Tibial artery (tissue), 4 donors: Measurements from ENCODE around the gene AMOTL2.

Source experiments
- DNase-seq, 2 donors: peaks; one replicate each; pipeline ENCODE4 v3.0.0-alpha.2; 2019
- H3K27ac ChIP-seq, 2 donors: fragments of 200-600 bp; sonication (generic) in 1 of 2; 1 replicate in 1 of 2; 2 replicates in 1 of 2; pipeline ENCODE4 v1.5.1; 2018 to 2019; ENCODE audit warnings: mild to moderate bottlenecking in 1 of 2
- H3K27me3 ChIP-seq, 2 donors: fragments of 200-600 bp; sonication (generic) in 1 of 2; one replicate each; pipeline versions ENCODE4 v1.5.1 to v1.6.0; 2016 to 2019
- H3K36me3 ChIP-seq, 3 donors: fragments of 200-600 bp; sonication (generic) in 2 of 3; one replicate each; pipeline ENCODE4 v1.5.1; 2016 to 2019; ENCODE audit warnings: mild to moderate bottlenecking in 2 of 3
- H3K4me1 ChIP-seq, 4 donors: fragments of 200-600 bp; sonication (generic) in 2 of 4; 1 replicate in 3 of 4; 2 replicates in 1 of 4; pipeline ENCODE4 v1.5.1; 2016 to 2019
- H3K4me3 ChIP-seq, 2 donors: fragments of 200-600 bp; sonication (generic) in 1 of 2; 1 replicate in 1 of 2; 2 replicates in 1 of 2; pipeline ENCODE4 v1.5.1; 2018 to 2019; ENCODE audit warnings: mild to moderate bottlenecking in 2 of 2
- H3K9me3 ChIP-seq, 3 donors: fragments of 200-600 bp; sonication (generic) in 1 of 3; one replicate each; pipeline ENCODE4 v1.5.1; 2016 to 2019
- intact Hi-C: fragments of 100-400 bp; cut with DNase I; formaldehyde crosslinking; loops from one replicate; pipeline ENCODE4 v1.15.0; 2023; ENCODE audit warnings: low total_unique reads
- TF ChIP-seq, protein P1 (sequence below), 2 experiments: fragments of 200-600 bp in 1 of 2; fragments of 450-650 bp in 1 of 2; IDR thresholded peaks; one replicate each; pipeline ENCODE4 v1.5.1; 2017 to 2019; ENCODE audit warnings: antibody characterized with exemption in 2 of 2, mild to moderate bottlenecking in 1 of 2, moderate library complexity in 1 of 2

The AMOTL2 gene

GRCh38 chr3:134372396-134373270 is 1.6 kb downstream of the AMOTL2 start:
- DNase-seq: peak in 1 of 2 donors; percentile 28
- Histone ChIP-seq H3K4me1 (peaks cover 18 to 64% (median 58%) of the 10 kb centered on the region in 4 donors), H3K9me3 (no peaks in the 10 kb centered on the region), H3K4me3 (peak overlapping the region; percentile 90 to 97), H3K36me3 (peaks cover 28 to 40% (median 39%) of the 10 kb centered on the region in 3 donors), H3K27me3 (no peaks in the 10 kb centered on the region), H3K27ac (peak overlapping the region; percentile 98 to 99)
- TF ChIP-seq, protein P1, sequence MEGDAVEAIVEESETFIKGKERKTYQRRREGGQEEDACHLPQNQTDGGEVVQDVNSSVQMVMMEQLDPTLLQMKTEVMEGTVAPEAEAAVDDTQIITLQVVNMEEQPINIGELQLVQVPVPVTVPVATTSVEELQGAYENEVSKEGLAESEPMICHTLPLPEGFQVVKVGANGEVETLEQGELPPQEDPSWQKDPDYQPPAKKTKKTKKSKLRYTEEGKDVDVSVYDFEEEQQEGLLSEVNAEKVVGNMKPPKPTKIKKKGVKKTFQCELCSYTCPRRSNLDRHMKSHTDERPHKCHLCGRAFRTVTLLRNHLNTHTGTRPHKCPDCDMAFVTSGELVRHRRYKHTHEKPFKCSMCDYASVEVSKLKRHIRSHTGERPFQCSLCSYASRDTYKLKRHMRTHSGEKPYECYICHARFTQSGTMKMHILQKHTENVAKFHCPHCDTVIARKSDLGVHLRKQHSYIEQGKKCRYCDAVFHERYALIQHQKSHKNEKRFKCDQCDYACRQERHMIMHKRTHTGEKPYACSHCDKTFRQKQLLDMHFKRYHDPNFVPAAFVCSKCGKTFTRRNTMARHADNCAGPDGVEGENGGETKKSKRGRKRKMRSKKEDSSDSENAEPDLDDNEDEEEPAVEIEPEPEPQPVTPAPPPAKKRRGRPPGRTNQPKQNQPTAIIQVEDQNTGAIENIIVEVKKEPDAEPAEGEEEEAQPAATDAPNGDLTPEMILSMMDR (IDR thresholded peaks at IDR 0.05): no peak
- intact Hi-C loops: loop anchor here (5.0 kb wide), 2 partner anchors 60 to 90 kb away; no protein-coding TSS in a partner anchor

DNA sequence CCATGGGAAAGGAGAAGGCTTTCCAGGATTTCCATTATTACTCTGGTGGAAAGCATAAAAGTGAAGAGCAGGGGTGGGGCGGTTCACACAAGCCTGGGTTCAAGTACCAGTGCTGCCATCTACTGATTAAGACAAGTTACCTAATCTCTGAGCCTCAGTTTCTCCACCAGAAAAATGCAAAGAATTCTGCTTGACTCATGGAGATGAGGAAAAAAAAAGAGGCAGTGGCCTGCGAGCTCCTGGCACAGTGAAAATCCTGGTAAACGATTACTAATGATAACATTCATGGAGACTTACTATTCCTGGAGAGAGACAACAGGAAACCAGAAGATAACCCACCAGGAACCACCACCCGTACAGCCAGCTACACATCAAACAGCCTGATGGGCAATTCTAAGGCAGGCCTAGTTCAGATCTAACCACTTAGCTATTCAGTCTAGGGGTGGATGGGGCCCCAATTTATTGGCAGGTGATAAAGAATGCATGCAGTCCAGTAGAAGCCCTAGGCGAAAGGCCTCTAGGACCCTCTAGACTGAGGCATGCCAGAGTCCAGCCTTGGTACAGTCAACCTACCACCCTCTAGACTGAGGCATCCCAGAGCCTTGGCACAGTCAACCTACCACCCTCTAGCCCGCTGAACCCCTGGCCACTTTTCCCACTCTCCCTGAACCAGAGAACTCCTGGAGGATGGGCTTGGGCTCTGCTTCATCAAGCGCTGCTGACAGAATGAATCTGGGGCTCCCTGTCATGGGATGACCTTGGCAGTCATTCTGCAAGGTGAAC is 2.5 kb downstream of the AMOTL2 start:
- Histone ChIP-seq H3K36me3 (peaks cover 34 to 49% (median 48%) of the 10 kb centered on the region in 3 donors), H3K4me1 (peaks cover 18 to 73% (median 67%) of the 10 kb centered on the region in 4 donors), H3K27me3 (no peaks in the 10 kb centered on the region), H3K27ac (peak overlapping the region; percentile 98 to 99), H3K9me3 (no peaks in the 10 kb centered on the region), H3K4me3 (peak overlapping the region; percentile 90 to 97)
- TF ChIP-seq, protein P1 (IDR thresholded peaks at IDR 0.05): no peak
- peak; percentile 15 to 60 for DNase-seq
- intact Hi-C loops: loop anchor here (5.0 kb wide), 2 partner anchors 59 to 91 kb away; no protein-coding TSS in a partner anchor

DNA sequence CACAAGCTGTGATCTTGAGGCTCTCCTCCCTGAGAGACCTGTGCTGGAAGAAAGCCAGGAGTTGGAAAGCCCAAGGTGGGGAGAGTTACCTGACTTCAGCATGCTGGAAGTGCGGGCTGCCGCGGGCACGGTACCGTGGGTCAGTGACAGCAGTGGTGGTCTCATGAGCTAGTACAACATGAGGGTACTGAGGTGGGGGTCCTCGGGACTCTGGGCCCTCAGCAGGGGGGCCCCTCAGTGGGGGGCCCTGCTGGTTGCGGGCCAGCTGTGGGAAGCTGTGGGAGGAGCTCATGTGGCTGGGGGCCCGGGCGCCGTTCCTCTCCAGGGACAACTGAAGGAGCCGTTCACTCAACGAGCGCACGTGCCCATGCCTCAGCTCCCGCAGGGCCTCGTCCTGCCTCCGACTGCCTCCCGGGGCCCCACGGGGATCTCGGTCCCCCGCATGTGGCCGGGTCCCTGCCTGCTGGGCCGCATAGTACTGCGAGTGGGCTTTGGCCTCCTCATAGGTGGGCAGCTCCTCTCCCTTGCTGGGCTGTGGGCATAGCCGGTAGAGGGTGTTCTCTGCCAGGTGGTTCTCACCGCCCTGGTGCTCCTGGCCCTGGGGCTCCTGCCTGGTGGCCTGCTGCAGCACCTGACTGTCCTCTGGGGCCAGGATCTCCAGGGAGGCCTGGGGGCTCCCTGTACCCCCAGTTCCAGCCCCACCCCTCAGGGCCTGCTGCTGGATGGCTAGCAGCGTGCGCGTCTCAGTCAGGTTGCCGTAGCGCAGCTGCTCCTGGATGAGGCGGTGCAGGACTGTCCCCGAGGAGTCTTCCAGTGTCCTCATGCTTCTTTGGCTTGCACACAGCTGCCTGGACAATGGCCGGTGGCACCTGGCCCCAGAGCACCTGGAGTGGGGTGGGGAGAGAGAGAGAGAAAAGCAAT is 3.4 kb downstream of the AMOTL2 start:
- peaks cover 18 to 81% (median 76%) of the 10 kb centered on the region in 4 donors for H3K4me1 ChIP-seq
- peak overlapping the region; percentile 98 to 99 for H3K27ac ChIP-seq
- H3K36me3 ChIP-seq: peaks cover 42 to 58% (median 56%) of the 10 kb centered on the region in 3 donors
- H3K27me3 ChIP-seq: no peaks in the 10 kb centered on the region
- H3K4me3 ChIP-seq: peak overlapping the region; percentile 90 to 97
- TF ChIP-seq, protein P1 (IDR thresholded peaks at IDR 0.05): no peak
- intact Hi-C loops: loop anchor here (5.0 kb wide), 2 partner anchors 59 to 91 kb away; no protein-coding TSS in a partner anchor
- no peaks in the 10 kb centered on the region for H3K9me3 ChIP-seq
- peak; percentile 18 to 69 for DNase-seq

- peak in 1 of 2 donors; percentile 39 for DNase-seq
- Histone ChIP-seq H3K27ac (peak overlapping the region; percentile 98 to 99), H3K36me3 (peaks cover 50 to 66% (median 65%) of the 10 kb centered on the region in 3 donors), H3K4me1 (peaks cover 18 to 82% (median 79%) of the 10 kb centered on the region in 4 donors), H3K4me3 (peak overlapping the region; percentile 90 to 97), H3K9me3 (no peaks in the 10 kb centered on the region), H3K27me3 (no peaks in the 10 kb centered on the region)
- intact Hi-C loops: loop anchor here (5.0 kb wide), 2 partner anchors 58 to 92 kb away; no protein-coding TSS in a partner anchor
- TF ChIP-seq, protein P1 (IDR thresholded peaks at IDR 0.05): no peak
These were observed 4.2 kb downstream of the AMOTL2 start for GRCh38 chr3:134369861-134370596.
